Neural cell (in vitro differentiated cells): ENCODE data around the gene NR0B1.

Source experiments
- CTCF ChIP-seq: fragments of 450-650 bp; IDR thresholded peaks from 2 replicates; pipeline ENCODE4 v1.5.1; 2014; ENCODE audit warnings: antibody characterized with exemption, mild to moderate bottlenecking, moderate library complexity; ENCODE audit not compliant: poor library complexity, severe bottlenecking
- EP300 ChIP-seq: fragments of 450-650 bp; conservative IDR thresholded peaks from 2 replicates; pipeline ENCODE4 v1.6.1; 2014; ENCODE audit warnings: antibody characterized with exemption, mild to moderate bottlenecking, moderate library complexity; ENCODE audit not compliant: poor library complexity, severe bottlenecking
- EZH2 ChIP-seq: fragments of 200-600, 300-800 bp; shearing (Covaris generic), sonication (generic); IDR thresholded peaks from 2 replicates; pipeline ENCODE4 v1.6.1; 2014; ENCODE audit warnings: antibody characterized with exemption, low read length, borderline replicate concordance, mild to moderate bottlenecking; ENCODE audit not compliant: insufficient read depth, poor library complexity, severe bottlenecking
- MXI1 ChIP-seq: fragments of 450-650 bp; conservative IDR thresholded peaks from 2 replicates; pipeline ENCODE4 v1.6.1; 2014; ENCODE audit warnings: antibody characterized with exemption, mild to moderate bottlenecking; ENCODE audit not compliant: poor library complexity, severe bottlenecking
- POLR2AphosphoS5 ChIP-seq: IDR thresholded peaks from 2 replicates; pipeline ENCODE4 v1.6.1; 2012
- RAD21 ChIP-seq: fragments of 450-650 bp; conservative IDR thresholded peaks from 2 replicates; pipeline ENCODE4 v1.6.1; 2014; ENCODE audit warnings: antibody characterized with exemption, mild to moderate bottlenecking, moderate library complexity
- REST ChIP-seq: IDR thresholded peaks from 2 replicates; pipeline ENCODE4 v1.6.1; 2012; ENCODE audit warnings: borderline replicate concordance
- SMC3 ChIP-seq: fragments of 450-650 bp; conservative IDR thresholded peaks from 2 replicates; pipeline ENCODE4 v1.6.1; 2014; ENCODE audit warnings: antibody characterized with exemption, mild to moderate bottlenecking, moderate library complexity; ENCODE audit not compliant: poor library complexity
- TAF1 ChIP-seq: IDR thresholded peaks from 2 replicates; pipeline ENCODE4 v1.6.1; 2012; ENCODE audit warnings: low read depth

GRCh38 chrX:30302956-30303355 lies 6.2 kb downstream of the NR0B1 start:
- TF ChIP-seq CTCF (no peak), POLR2AphosphoS5 (no peak), EZH2 (no peak), EP300 (no peak), REST (no peak), MXI1 (no peak), TAF1 (no peak), RAD21 (no peak), SMC3 (no peak)
